OCI-LY1 (cell line): ENCODE measurements around the gene SLC33A1.

Experiments used
- H2AFZ ChIP-seq: fragments of 200-600 bp; sonication (generic), shearing (Covaris generic); 2 replicates; pipeline ENCODE4 v1.6.0; 2014; ENCODE audit warnings: antibody characterized with exemption, mild to moderate bottlenecking, low read length
- H3F3A ChIP-seq: fragments of 200-600 bp; sonication (generic), shearing (Covaris generic); 2 replicates; pipeline ENCODE4 v1.6.0; 2014; ENCODE audit warnings: mild to moderate bottlenecking, antibody characterized with exemption, low read length, moderate library complexity; ENCODE audit not compliant: insufficient read depth
- H3K27ac ChIP-seq: fragments of 200-600 bp; sonication (generic); 2 replicates; pipeline ENCODE4 v1.5.1; 2014; ENCODE audit warnings: low read length, mixed run types, mild to moderate bottlenecking, low read depth; ENCODE audit not compliant: poor library complexity, severe bottlenecking
- H3K27me3 ChIP-seq: fragments of 200-600 bp; sonication (generic); 2 replicates; pipeline ENCODE4 v1.6.0; 2014; ENCODE audit warnings: antibody characterized with exemption, mild to moderate bottlenecking, low read length, moderate library complexity; ENCODE audit not compliant: insufficient read depth
- H3K36me3 ChIP-seq: fragments of 200-600 bp; sonication (generic); 2 replicates; pipeline ENCODE4 v1.6.1; 2014; ENCODE audit warnings: mild to moderate bottlenecking, antibody characterized with exemption, low read length, moderate library complexity, mixed read lengths; ENCODE audit not compliant: insufficient read depth
- H3K4me1 ChIP-seq: fragments of 200-600 bp; sonication (generic); 2 replicates; pipeline ENCODE4 v1.5.1; 2014; ENCODE audit warnings: mild to moderate bottlenecking, low read length, moderate library complexity; ENCODE audit not compliant: insufficient read depth, severe bottlenecking
- H3K4me2 ChIP-seq: fragments of 200-600 bp; sonication (generic), shearing (Covaris generic); 2 replicates; pipeline ENCODE4 v1.6.1; 2014; ENCODE audit warnings: low read length
- H3K4me3 ChIP-seq: fragments of 200-600 bp; sonication (generic); 2 replicates; pipeline ENCODE4 v1.5.1; 2014; ENCODE audit warnings: low read length, low read depth, mild to moderate bottlenecking, mixed read lengths; ENCODE audit not compliant: poor library complexity, severe bottlenecking
- H3K79me2 ChIP-seq: fragments of 200-600 bp; shearing (Covaris generic); 2 replicates; pipeline ENCODE4 v1.6.1; 2016; ENCODE audit warnings: mixed run types, low read length, mixed read lengths; ENCODE audit not compliant: insufficient read depth
- H3K9ac ChIP-seq: fragments of 200-600 bp; sonication (generic), shearing (Covaris generic); 2 replicates; pipeline ENCODE4 v1.6.1; 2014; ENCODE audit warnings: mild to moderate bottlenecking, low read length, mixed read lengths
- H3K9me2 ChIP-seq: fragments of 200-600 bp; sonication (generic), shearing (Covaris generic); 2 replicates; pipeline ENCODE4 v1.6.1; 2014; ENCODE audit warnings: low read depth, mild to moderate bottlenecking, low read length, mixed read lengths
- H3K9me3 ChIP-seq: fragments of 200-600 bp; shearing (Covaris generic); 2 replicates; pipeline ENCODE4 v1.6.1; 2014; ENCODE audit warnings: low read length, mixed read lengths
- H4K20me1 ChIP-seq: fragments of 200-600 bp; sonication (generic), shearing (Covaris generic); 2 replicates; pipeline ENCODE4 v1.6.0; 2016; ENCODE audit warnings: mild to moderate bottlenecking, low read length; ENCODE audit not compliant: insufficient read depth
- CTCF ChIP-seq: fragments of 200-600 bp; sonication (generic), shearing (Covaris generic); IDR thresholded peaks from 2 replicates; pipeline ENCODE4 v1.5.1; 2017; ENCODE audit warnings: mild to moderate bottlenecking, antibody characterized with exemption, low read length, moderate library complexity, mixed read lengths
- EZH2 ChIP-seq: fragments of 200-600 bp; sonication (generic), shearing (Covaris generic); IDR thresholded peaks from 2 replicates; pipeline ENCODE4 v1.8.0; 2017; ENCODE audit warnings: borderline replicate concordance, mixed run types, mild to moderate bottlenecking, antibody characterized with exemption, low read length, moderate library complexity, mixed read lengths

SLC33A1 gene

GRCh38 chr3:155872904-155873646, 18.8 kb upstream of the SLC33A1 start:
- H3F3A ChIP-seq, result no peaks in the 10 kb centered on the region
- peak overlapping the region; percentile 97 for H3K4me2 ChIP-seq
- no peaks in the 10 kb centered on the region for H3K9me2 ChIP-seq
- H3K79me2 ChIP-seq, result peaks cover 74% of the 10 kb centered on the region
- H2AFZ ChIP-seq, result no peak overlapping the region
- peak overlapping the region; percentile 96 for H3K4me3 ChIP-seq
- H3K27ac ChIP-seq, result no peak overlapping the region
- H3K4me1 ChIP-seq, result peaks cover 41% of the 10 kb centered on the region
- H3K9ac ChIP-seq, result peak overlapping the region; percentile 99
- peaks cover 7% of the 10 kb centered on the region; the same call in 1 of the 2 replicates for H3K36me3 ChIP-seq
- H3K9me3 ChIP-seq, result no peaks in the 10 kb centered on the region
- H3K27me3 ChIP-seq, result no peaks in the 10 kb centered on the region
- TF ChIP-seq EZH2, result no peak
- no peak for TF ChIP-seq CTCF
- H4K20me1 ChIP-seq, result no peaks in the 10 kb centered on the region; the same call in 1 of the 2 replicates

- peak overlapping the region; percentile 70 for H3K27ac ChIP-seq
These were observed 17.5 kb upstream of the SLC33A1 start for GRCh38 chr3:155871746-155872158.

DNA sequence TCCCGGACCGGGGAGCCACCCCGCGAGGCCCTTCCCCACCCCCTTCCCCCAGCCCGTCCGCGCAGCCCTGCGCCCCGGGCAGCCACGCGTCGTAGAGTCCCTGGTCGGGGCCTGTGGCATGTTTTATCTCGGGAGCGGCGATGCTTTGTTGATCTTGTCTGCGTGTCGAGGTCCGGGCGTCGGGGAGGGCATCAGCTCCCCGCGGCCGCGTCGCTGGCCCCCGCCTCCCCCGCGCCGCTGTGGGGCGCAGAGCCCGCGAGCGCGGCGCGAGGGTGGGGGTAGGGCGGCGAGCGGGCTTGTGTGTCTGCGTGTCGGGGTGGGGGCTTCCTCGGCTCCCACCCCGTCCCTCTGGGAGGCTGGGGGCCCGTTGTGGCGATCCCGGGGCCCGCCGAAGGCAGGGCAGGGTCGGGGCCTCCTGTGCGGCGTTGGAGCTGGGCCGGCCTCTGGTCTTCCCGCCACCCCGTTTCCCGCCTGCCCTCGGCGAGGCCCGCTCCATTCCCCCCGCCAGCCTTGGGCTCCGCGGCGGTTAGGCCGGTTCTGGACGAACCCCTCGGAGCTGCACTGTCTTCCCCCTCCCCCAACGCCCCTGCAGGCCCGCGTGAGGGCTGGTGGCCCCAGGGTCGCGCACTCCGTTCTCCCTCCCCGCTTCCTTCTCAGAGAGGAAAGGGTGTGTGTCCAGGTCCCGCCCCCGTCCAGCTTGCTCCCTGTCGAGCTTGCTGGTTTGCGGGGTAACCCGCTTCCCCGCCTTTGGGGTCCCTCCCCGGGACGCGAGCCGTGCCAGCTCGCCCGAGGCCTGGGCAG, 16.9 kb upstream of the SLC33A1 start:
- no peaks in the 10 kb centered on the region; the same call in 1 of the 2 replicates for H4K20me1 ChIP-seq
- peak overlapping the region; percentile 97 for H3K4me2 ChIP-seq
- peaks cover 39% of the 10 kb centered on the region for H3K4me1 ChIP-seq

More at GRCh38 chr3:155871746-155872158, 17.5 kb upstream of the SLC33A1 start:
- Histone ChIP-seq H3K9ac (peak overlapping the region; percentile 99), H3K4me3 (peak overlapping the region; percentile 96), H3F3A (no peaks in the 10 kb centered on the region), H3K4me2 (peak overlapping the region; percentile 97), H4K20me1 (no peaks in the 10 kb centered on the region; the same call in 1 of the 2 replicates), H3K27me3 (no peaks in the 10 kb centered on the region), H3K9me3 (no peaks in the 10 kb centered on the region), H3K4me1 (peaks cover 41% of the 10 kb centered on the region), H2AFZ (no peak overlapping the region), H3K79me2 (peaks cover 61% of the 10 kb centered on the region), H3K36me3 (peaks cover 3% of the 10 kb centered on the region; the same call in 1 of the 2 replicates), H3K9me2 (no peaks in the 10 kb centered on the region)
- TF ChIP-seq CTCF, result no peak
- TF ChIP-seq EZH2, result no peak

More for the DNA sequence above, 16.9 kb upstream of the SLC33A1 start:
- H2AFZ ChIP-seq, result no peak overlapping the region
- no peaks in the 10 kb centered on the region for H3K9me2 ChIP-seq
- H3K9me3 ChIP-seq, result no peaks in the 10 kb centered on the region
- peak overlapping the region; percentile 99 for H3K9ac ChIP-seq
- peaks cover 55% of the 10 kb centered on the region for H3K79me2 ChIP-seq
- peak overlapping the region; percentile 96 for H3K4me3 ChIP-seq
- H3K36me3 ChIP-seq, result peaks cover 3% of the 10 kb centered on the region; the same call in 1 of the 2 replicates
- H3K27me3 ChIP-seq, result no peaks in the 10 kb centered on the region
- H3F3A ChIP-seq, result no peaks in the 10 kb centered on the region
- peak overlapping the region; percentile 70 for H3K27ac ChIP-seq
- no peak for TF ChIP-seq CTCF
